Osteocyte (in vitro differentiated cells): Measurements from ENCODE around the gene TIGAR. TPM values are rescaled to one million over a fixed set of nuclear protein-coding genes. Genes with fewer than 3 reads are reported as not detected.

Source experiments
- DNase-seq: peaks from one replicate; pipeline ENCODE4 v3.0.0; 2021; ENCODE audit warnings: mixed read lengths; ENCODE audit not compliant: unreplicated experiment; ENCODE audit errors: extremely low spot score
- H3K27ac Mint-ChIP-seq: one replicate; pipeline ENCODE4 v1.8.0; 2021; ENCODE audit warnings: mild to moderate bottlenecking, mixed read lengths; ENCODE audit not compliant: unreplicated experiment
- H3K27me3 Mint-ChIP-seq: one replicate; pipeline ENCODE4 v1.8.0; 2021; ENCODE audit warnings: mixed read lengths; ENCODE audit not compliant: unreplicated experiment
- H3K36me3 Mint-ChIP-seq: one replicate; pipeline ENCODE4 v1.8.0; 2021; ENCODE audit warnings: mixed read lengths; ENCODE audit not compliant: unreplicated experiment
- H3K4me1 Mint-ChIP-seq: one replicate; pipeline ENCODE4 v1.8.0; 2021; ENCODE audit warnings: mixed read lengths; ENCODE audit not compliant: unreplicated experiment
- H3K4me3 Mint-ChIP-seq: one replicate; pipeline ENCODE4 v1.8.0; 2021; ENCODE audit warnings: mild to moderate bottlenecking, moderate library complexity, mixed read lengths; ENCODE audit not compliant: unreplicated experiment
- H3K9me3 Mint-ChIP-seq: one replicate; pipeline ENCODE4 v1.8.0; 2021; ENCODE audit warnings: mixed read lengths; ENCODE audit not compliant: unreplicated experiment
- CTCF ChIP-seq: fragments of 200-600 bp; sonication (generic); IDR thresholded peaks from 2 replicates; pipeline ENCODE4 v1.5.0; 2021; ENCODE audit warnings: antibody characterized with exemption, mild to moderate bottlenecking, moderate library complexity
- total RNA-seq: library from RNA; stranded (reverse); gene quantifications from 2 replicates; pipeline ENCODE4 v1.2.1, GENCODE V29; 2021

TIGAR gene
- total RNA-seq, 1 donor from 2014 or later = 16.6 TPM

- no peak overlapping the region for H3K4me3 Mint-ChIP-seq
- H3K9me3 Mint-ChIP-seq = no peaks in the 10 kb centered on the region
- peaks cover 5% of the 10 kb centered on the region for H3K4me1 Mint-ChIP-seq
- no peak for TF ChIP-seq CTCF
- H3K27me3 Mint-ChIP-seq = peaks cover 24% of the 10 kb centered on the region
- no peak overlapping the region for H3K27ac Mint-ChIP-seq
- no peak for DNase-seq
- H3K36me3 Mint-ChIP-seq = no peaks in the 10 kb centered on the region
Measured at GRCh38 chr12:4308334-4308950, 12.6 kb upstream of the TIGAR start.

GRCh38 chr12:4311776-4312175 is 9.2 kb upstream of the TIGAR start:
- Mint-ChIP-seq H3K4me3 (no peak overlapping the region), H3K27ac (no peak overlapping the region), H3K27me3 (peaks cover 15% of the 10 kb centered on the region), H3K9me3 (no peaks in the 10 kb centered on the region), H3K36me3 (no peaks in the 10 kb centered on the region), H3K4me1 (peaks cover 5% of the 10 kb centered on the region)
- no peak for TF ChIP-seq CTCF
- no peak for DNase-seq

- no peak overlapping the region for H3K4me3 Mint-ChIP-seq
- H3K36me3 Mint-ChIP-seq = no peaks in the 10 kb centered on the region
- H3K27ac Mint-ChIP-seq = no peak overlapping the region
- no peak for DNase-seq
- H3K4me1 Mint-ChIP-seq = peaks cover 5% of the 10 kb centered on the region
- H3K9me3 Mint-ChIP-seq = no peaks in the 10 kb centered on the region
- peaks cover 13% of the 10 kb centered on the region for H3K27me3 Mint-ChIP-seq
- TF ChIP-seq CTCF = no peak
Measured at GRCh38 chr12:4312251-4312650, 8.8 kb upstream of the TIGAR start.

- Mint-ChIP-seq H3K27ac (peak overlapping the region; percentile 92), H3K4me1 (peaks cover 24% of the 10 kb centered on the region), H3K36me3 (peaks cover 3% of the 10 kb centered on the region), H3K4me3 (peak overlapping the region; percentile 92), H3K9me3 (no peaks in the 10 kb centered on the region), H3K27me3 (peaks cover 3% of the 10 kb centered on the region)
- TF ChIP-seq CTCF = no peak
- DNase-seq = no peak
Measured at GRCh38 chr12:4320497-4320852, 538 bp upstream of the TIGAR start.

DNA sequence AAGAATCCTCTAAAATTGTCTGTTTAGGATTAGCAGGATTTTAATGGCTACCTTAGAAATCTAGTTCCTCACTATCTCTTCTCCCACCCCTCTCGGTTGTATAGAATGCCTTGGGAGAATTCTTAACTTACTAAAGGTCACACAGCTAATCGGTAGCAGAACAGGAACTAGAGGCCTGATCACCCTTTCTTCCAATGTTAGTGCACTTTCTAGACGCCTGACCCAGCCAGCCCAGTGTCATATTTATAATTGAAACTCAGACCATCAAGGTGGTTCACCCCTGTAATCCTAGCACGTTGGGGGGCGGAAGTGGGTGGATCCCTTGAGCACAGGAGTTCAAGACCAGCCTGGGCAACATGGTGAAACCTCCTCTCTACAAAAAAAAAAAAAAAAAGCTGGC is 1.7 kb downstream of the TIGAR start:
- TF ChIP-seq CTCF = no peak
- Mint-ChIP-seq H3K9me3 (no peaks in the 10 kb centered on the region), H3K4me3 (peak overlapping the region; percentile 32), H3K27ac (no peak overlapping the region), H3K4me1 (peaks cover 24% of the 10 kb centered on the region), H3K36me3 (peaks cover 3% of the 10 kb centered on the region), H3K27me3 (no peaks in the 10 kb centered on the region)
- DNase-seq = no peak
